ENCODE measurements around the gene COPS8.

COPS8 gene

DNA sequence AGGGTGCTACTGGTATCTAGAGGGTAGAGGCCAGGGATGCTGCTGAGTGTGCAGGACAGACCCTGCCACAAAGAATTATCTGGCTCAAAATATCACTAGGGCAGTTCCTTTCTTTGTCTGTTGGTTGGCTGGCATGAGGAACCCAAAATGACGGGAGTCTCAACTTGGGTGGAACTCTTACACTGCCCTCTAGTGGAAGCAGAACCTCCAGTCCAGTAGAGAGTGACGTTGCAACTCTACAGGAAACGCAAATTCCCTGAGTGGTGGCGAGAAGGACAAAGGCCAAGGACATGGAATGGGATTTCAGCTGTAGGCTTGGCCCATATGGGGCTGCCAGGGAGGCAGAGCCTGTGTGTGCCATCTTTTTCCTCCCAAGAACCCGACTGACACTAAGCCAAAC lies 47.1 kb downstream of the COPS8 start:
- DNase-seq: peak; percentile 22

DNA sequence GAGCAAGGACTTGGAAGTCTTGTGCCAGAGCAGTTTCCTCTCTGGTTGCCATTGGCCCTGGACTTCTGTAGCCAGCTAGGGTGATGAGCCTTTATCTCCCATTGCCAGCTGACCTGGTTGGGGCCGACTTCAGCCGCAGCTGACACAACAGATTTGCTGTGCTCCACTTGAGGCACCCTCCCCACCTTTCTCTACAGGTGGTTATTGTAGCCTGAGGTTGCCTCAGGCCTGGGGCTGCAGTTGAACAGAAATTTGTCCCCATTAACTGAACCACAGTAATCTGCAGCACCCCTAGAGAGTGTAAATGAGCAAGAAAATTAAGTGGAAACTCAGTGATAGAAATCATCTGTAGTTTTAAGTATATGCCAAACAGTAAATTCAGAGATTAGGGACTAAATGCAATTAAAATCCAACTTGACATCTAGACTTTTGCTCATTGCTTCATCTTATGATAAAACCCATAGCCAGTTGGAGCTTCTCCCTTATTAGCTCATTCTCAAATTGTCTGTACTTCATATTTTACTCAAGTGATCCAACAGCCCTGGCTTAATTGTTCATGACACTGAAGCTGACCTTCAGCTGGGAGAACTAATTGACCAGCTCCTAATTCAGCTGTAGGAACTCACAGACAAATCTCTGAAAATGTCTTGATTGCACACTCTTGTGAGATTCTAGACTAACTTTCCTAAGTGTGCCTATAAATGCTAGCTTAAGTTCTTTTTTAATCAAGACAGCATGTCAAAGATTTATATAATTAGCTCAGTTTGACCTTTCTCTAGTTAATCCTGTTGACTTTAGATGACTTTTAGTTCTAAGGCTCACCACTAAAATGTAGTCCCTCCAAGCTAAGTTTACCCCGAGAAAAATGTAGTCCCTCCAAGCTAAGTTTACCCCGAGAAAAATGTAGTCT lies 48.9 kb downstream of the COPS8 start:
- DNase-seq: no peak

DNA sequence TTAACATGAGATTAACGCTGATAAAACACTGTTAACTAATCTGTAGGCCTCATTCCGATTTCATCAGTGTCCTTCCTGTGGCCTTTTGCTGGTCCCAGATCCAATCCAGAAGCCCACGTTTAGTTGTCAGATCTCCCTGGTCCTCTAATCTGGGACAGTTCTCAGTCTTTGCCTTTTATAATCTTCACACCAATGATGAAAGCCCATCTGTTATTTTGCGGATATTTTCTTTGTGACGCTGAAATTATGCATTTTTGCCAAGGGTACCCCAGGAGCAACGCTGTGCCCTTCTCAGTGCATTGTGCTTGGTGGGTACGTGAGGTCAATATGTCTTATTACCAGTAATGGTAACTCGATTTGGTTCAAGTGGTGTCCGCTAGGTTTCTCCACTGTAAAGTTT lies 51.1 kb downstream of the COPS8 start:
- no peak for DNase-seq

DNA sequence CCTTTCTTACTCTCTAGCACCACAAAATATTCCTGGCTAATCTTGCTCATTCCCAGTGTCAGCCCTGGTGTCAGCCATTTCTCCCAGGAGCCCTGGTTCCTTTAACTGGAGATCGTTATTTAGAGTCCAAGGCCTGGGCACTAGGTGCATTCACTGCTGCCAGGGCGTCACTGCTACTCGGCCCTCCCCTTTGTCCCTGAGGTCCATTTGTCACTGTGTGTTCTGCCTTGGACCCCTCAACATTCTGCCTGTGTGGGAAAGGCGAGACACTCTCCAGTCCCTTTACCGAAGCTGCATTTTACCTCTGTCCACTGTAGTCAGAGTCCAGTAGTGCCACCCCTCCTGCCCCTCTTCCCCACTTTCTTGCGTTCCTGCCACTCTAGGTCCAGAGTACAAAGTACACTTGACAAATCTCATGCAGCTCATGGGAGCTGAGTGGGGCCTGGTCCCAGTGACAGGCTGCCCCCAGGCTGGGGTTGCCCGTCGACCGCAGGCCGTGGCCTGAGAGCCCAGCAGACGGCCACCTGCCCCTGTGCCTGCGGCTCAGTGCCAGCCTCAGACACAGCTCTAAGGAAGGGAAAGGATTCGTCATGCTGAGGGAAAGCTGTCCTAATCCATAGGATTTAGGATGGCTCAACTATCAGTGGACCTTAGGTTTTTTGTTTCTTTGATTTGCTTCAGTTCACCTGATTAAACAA lies 52.1 kb downstream of the COPS8 start:
- DNase-seq: no peak

DNA sequence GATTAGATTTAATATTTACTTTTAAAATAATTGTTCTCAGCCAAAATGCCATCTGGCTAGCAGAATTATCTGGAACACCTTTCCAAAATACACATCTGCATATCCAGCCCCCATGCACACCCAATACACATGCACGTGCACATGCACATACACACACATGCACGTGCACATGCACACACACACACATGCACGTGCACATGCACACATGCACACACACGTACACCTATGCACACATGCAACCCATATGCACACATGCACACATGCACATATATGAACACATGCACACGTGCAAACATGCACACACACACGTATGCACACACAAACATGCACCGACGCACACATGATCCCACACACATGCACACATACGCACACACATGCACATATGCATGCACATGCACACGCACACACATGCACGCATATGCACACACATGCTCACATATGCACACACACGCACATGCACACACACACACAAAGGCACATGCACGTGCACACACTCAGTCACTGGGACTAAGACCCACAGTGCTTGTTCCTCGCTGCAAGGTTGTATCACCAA lies 53.5 kb downstream of the COPS8 start:
- DNase-seq: no peak

DNA sequence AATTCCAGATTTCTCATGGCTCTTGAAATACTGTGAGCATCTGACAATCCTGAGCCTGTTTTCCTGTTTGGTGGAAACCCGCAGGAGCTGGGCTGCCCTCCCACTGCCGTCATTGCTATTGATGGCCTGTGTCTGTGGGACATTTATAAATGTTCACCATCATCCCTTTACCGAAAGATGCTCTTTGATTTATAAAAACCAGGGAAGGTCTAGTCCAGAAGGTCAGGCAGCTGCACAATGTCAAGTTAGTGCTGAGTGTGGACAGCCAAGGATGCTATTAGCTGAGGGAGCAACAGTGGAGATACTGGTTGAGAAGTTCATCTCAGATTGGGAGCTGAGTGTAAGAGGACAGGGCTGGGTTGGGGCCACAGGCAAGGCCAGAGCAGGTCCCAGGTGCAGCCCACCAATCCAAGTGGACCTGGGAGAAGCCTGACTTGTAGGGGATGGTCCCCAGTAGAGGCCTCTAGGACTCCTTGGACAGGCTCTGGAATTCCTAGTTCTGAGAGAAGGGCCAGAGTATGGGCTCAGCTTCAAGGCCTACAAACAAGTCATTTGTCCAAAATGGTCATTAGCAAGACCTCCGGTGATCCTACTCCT lies 55.1 kb downstream of the COPS8 start:
- DNase-seq: no peak

DNA sequence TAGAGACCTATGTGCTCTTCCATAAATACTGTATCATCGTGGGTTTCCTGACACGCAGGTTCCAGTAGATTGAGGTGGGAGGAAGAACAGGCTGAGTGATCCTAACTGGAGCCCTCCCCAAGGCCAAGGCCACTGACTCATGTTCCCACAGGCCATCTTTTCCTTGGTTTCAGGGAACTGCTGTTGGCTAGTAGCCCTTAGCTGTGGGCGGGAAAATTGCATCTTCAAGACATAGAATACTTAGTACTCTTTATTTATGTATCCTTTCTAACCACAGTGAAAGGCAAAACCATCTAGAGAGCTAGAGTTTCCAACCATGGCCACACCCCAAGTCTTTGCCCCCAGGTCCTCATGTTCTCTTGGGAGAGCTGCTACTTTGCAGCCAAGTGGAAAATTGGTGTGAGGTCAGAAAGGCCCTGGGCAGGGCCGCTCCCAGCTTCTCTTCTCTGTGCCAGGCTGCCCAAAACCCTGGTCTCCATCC lies 55.9 kb downstream of the COPS8 start:
- no peak for DNase-seq

DNA sequence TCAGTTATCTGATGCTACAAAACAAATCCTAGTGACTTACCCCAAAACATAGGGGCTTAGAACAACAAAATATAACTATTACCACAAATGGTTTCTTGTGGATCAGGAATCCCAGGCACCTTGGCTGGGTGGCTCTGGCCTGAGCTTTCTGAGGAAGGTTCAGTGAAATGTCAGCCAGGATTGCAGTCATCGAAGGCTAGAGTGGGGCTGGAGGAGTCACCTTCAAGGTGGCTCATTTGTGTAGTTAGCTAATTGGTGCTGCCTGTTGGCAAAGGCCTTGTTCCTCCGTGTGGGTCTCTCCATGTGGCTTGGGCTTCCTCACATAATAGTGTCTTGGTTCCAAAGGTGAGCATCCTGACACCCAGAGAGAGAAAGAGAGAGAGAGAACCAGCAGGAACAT lies 57.4 kb downstream of the COPS8 start:
- no peak for DNase-seq

DNA sequence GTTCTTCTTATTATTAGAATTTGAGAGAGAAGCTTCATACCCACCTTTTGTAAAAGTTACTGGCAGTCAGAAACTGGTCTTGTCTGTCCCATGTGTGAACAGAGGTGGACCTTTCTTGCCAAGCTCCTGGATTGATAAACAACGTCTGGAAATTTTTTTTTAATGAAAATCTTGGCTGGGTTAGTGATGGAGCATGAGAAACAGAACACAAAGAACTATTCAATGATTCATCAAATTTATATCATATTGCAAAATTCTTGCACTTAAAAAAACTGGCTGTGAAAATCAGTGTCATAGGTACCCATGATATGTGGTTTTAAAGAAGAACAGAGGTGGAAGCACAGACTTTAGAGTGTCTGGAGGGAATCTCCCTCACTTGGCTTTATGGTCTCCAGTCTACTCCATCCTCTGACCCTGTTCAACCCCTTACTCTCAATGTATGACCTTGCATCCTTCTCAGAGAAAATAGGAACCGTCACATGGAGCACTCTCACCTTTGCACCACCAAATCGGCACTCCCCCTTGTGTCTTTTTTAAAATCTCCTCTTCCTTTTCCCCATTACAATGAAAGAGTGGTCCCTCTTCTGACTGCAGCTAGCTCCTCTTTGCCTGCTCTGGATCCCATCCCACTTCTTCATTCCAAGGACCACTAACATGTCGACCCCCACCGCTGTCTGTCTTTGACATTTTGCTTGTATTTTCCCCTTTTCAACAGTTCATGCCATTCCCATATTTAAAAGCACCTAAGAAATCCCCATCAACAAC lies 58.2 kb downstream of the COPS8 start:
- no peak for DNase-seq

DNA sequence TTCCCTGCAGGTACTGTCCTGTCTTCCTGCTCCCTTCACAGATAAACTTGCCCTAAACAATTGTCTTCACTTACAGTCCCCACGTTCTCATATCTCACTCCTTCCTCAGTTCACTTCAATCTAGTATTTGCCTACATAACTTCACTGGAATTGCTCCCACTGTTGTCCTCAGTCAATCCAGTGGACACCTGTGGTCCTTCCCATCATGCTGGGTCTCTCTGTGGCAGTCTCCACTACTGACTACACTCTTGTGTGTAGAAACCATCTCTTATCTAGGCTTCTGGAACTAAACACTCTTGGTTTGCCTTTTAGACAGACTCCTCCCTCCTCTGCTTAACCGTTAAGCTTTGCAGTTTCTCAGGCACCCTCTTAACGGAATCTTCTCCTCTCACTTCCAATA lies 58.8 kb downstream of the COPS8 start:
- no peak for DNase-seq

DNA sequence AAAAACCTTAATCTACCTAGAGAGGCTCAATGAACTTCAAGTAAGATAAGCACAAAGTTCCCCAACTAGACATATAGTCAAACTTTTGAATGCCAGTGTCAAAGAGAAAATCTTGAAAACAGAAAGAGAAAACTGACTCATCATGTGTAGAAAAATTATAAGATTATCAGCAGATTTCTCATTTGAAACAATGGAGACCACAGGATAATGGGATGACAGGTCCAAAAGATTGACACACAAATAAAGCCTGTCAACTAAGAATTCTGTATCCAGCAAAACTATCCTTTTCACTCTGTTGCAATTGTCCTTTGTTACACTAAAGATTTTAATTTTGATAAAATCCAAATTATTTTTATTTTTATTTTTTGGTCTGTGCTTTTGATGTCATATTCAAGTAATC lies 61.6 kb downstream of the COPS8 start:
- no peak for DNase-seq

DNA sequence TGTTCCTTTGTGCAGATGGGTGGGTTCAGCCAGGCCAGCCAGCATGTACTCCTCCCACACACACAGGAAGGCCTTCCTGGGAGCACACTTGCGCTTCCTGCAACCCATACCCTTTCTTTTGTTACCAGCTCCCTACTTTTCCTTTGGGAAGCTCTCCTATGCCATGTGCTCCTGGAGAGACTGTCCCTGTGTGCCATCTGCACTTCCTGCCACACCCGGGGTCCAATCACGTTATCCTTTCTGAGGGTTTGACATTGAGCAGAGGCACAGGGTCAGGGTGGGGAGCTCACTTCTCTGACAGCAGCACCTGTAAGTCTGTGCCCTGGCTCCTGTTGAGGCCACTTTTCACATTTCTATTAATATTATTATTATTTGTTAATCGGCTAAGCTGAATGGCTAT lies 62.9 kb downstream of the COPS8 start:
- DNase-seq: no peak

DNA sequence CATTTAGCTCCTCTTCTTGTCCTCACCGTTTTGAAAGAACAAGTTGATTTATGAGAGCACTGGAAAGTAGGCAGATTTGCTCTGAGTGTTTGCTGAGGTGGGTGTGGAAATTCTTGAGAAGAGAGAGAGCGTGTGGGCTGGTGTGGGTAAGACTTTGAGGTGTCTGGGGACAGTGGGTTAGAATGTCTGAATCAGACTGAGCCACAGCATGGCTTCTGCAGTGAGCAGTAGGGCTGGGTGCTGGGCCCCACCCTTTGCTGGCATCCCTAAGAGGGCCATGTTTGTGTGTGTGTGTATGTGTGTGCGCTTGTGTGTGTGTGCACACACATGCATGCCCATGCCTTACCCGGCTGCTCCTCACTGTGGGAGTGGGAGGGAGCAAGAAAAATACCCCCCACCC lies 63.7 kb downstream of the COPS8 start:
- peak; percentile 18 for DNase-seq
